ENCODE data around the gene EEFSEC. TPM values are rescaled to one million over a fixed set of nuclear protein-coding genes. Genes with fewer than 3 reads are reported as not detected.

Gene EEFSEC
- total RNA-seq, 1 donor from 2014 or later: 0.92 TPM

GRCh38 chr3:128429275-128429674, 276.0 kb downstream of the EEFSEC start:
- Histone ChIP-seq H4K20me1 (ENCODE audit: low read depth) (peaks cover 14% of the 10 kb centered on the region), H3K79me2 (ENCODE audit: low read depth) (no peaks in the 10 kb centered on the region), H3K4me1 (peaks cover 15% of the 10 kb centered on the region), H2AFZ (replicated peaks) (no peak overlapping the region), H3K9me3 (ENCODE audit: low read depth) (no peaks in the 10 kb centered on the region), H3K27ac (no peak overlapping the region), H3K36me3 (no peaks in the 10 kb centered on the region), H3K4me2 (no peak overlapping the region), H3K9ac (no peak overlapping the region), H3F3A (ENCODE audit: low read depth) (peaks cover 22% of the 10 kb centered on the region), H3K4me3 (no peak overlapping the region), H3K27me3 (peaks cover 100% of the 10 kb centered on the region)
- H3K4me1 Mint-ChIP-seq: peaks cover 41% of the 10 kb centered on the region
- no peaks in the 10 kb centered on the region for H3K9me3 Mint-ChIP-seq
- DNase-seq (ENCODE audit: low spot score): no peak
- no peak overlapping the region for H3K4me3 Mint-ChIP-seq
- TF ChIP-seq EZH2 (IDR thresholded peaks at IDR 0.05): no peak
- H3K27me3 Mint-ChIP-seq (ENCODE audit: insufficient read depth, low read depth): peaks cover 37% of the 10 kb centered on the region
- H3K36me3 Mint-ChIP-seq: no peaks in the 10 kb centered on the region
- H3K27ac Mint-ChIP-seq: no peak overlapping the region

GRCh38 chr3:128429751-128430150, 276.5 kb downstream of the EEFSEC start:
- Histone ChIP-seq H3K27me3 (peaks cover 100% of the 10 kb centered on the region), H3K9me3 (ENCODE audit: low read depth) (no peaks in the 10 kb centered on the region), H4K20me1 (ENCODE audit: low read depth) (peaks cover 14% of the 10 kb centered on the region), H3K4me2 (no peak overlapping the region), H2AFZ (replicated peaks) (no peak overlapping the region), H3F3A (ENCODE audit: low read depth) (peaks cover 22% of the 10 kb centered on the region), H3K4me1 (peaks cover 15% of the 10 kb centered on the region), H3K4me3 (no peak overlapping the region), H3K27ac (no peak overlapping the region), H3K36me3 (no peaks in the 10 kb centered on the region), H3K79me2 (ENCODE audit: low read depth) (no peaks in the 10 kb centered on the region), H3K9ac (no peak overlapping the region)
- H3K4me1 Mint-ChIP-seq: peaks cover 41% of the 10 kb centered on the region
- H3K27me3 Mint-ChIP-seq (ENCODE audit: insufficient read depth, low read depth): peaks cover 37% of the 10 kb centered on the region
- no peaks in the 10 kb centered on the region for H3K9me3 Mint-ChIP-seq
- no peak overlapping the region for H3K4me3 Mint-ChIP-seq
- H3K27ac Mint-ChIP-seq: no peak overlapping the region
- TF ChIP-seq EZH2phosphoT487 (IDR thresholded peaks at IDR 0.05) (no peak), EZH2 (IDR thresholded peaks at IDR 0.05) (no peak)
- TF ChIP-seq, protein P1, sequence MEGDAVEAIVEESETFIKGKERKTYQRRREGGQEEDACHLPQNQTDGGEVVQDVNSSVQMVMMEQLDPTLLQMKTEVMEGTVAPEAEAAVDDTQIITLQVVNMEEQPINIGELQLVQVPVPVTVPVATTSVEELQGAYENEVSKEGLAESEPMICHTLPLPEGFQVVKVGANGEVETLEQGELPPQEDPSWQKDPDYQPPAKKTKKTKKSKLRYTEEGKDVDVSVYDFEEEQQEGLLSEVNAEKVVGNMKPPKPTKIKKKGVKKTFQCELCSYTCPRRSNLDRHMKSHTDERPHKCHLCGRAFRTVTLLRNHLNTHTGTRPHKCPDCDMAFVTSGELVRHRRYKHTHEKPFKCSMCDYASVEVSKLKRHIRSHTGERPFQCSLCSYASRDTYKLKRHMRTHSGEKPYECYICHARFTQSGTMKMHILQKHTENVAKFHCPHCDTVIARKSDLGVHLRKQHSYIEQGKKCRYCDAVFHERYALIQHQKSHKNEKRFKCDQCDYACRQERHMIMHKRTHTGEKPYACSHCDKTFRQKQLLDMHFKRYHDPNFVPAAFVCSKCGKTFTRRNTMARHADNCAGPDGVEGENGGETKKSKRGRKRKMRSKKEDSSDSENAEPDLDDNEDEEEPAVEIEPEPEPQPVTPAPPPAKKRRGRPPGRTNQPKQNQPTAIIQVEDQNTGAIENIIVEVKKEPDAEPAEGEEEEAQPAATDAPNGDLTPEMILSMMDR (IDR thresholded peaks at IDR 0.05): no peak
- no peak for DNase-seq (ENCODE audit: low spot score)
- no peaks in the 10 kb centered on the region for H3K36me3 Mint-ChIP-seq

DNA sequence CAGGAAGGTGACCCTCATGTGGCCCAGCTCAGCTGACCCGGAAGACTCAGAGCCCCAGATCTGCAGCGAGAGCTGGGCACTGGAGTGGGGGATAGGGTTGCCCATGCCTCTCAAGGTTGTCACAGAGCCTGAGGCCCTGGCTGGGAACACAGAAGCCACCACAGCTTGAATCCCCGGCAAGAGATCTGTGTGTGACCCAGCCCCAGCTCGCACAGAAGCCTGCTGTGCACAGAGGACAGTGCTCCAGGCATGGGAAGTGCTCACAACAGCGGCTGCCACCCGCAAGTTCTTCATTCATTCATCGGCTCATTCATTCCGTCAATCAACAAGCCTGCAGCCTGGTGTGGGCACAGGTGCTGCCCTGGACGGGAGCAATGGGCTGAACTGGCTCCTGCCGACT, 277.0 kb downstream of the EEFSEC start:
- Histone ChIP-seq H3K4me3 (no peak overlapping the region), H3K36me3 (no peaks in the 10 kb centered on the region), H3K27ac (no peak overlapping the region), H3F3A (ENCODE audit: low read depth) (peaks cover 22% of the 10 kb centered on the region), H3K4me2 (no peak overlapping the region), H2AFZ (replicated peaks) (no peak overlapping the region), H3K9ac (no peak overlapping the region), H4K20me1 (ENCODE audit: low read depth) (peaks cover 14% of the 10 kb centered on the region), H3K27me3 (peaks cover 96% of the 10 kb centered on the region), H3K79me2 (ENCODE audit: low read depth) (no peaks in the 10 kb centered on the region), H3K9me3 (ENCODE audit: low read depth) (no peaks in the 10 kb centered on the region), H3K4me1 (peaks cover 20% of the 10 kb centered on the region)
- no peak for TF ChIP-seq EZH2phosphoT487 (IDR thresholded peaks at IDR 0.05)
- TF ChIP-seq, protein P1 (IDR thresholded peaks at IDR 0.05): no peak
- TF ChIP-seq EZH2 (IDR thresholded peaks at IDR 0.05): no peak
- Mint-ChIP-seq H3K4me3 (no peak overlapping the region), H3K4me1 (peaks cover 41% of the 10 kb centered on the region), H3K36me3 (no peaks in the 10 kb centered on the region), H3K27me3 (ENCODE audit: insufficient read depth, low read depth) (peaks cover 39% of the 10 kb centered on the region), H3K27ac (no peak overlapping the region), H3K9me3 (no peaks in the 10 kb centered on the region)
- DNase-seq (ENCODE audit: low spot score): no peak

- no peak overlapping the region for H2AFZ ChIP-seq (replicated peaks)
- peaks cover 22% of the 10 kb centered on the region for H3F3A ChIP-seq (ENCODE audit: low read depth)
- no peak overlapping the region for H3K9ac ChIP-seq
- peaks cover 95% of the 10 kb centered on the region for H3K27me3 ChIP-seq
- H4K20me1 ChIP-seq (ENCODE audit: low read depth): peaks cover 14% of the 10 kb centered on the region
- no peak overlapping the region for H3K4me2 ChIP-seq
- H3K4me3 ChIP-seq: no peak overlapping the region
- peaks cover 21% of the 10 kb centered on the region for H3K4me1 ChIP-seq
- no peaks in the 10 kb centered on the region for H3K36me3 ChIP-seq
- Mint-ChIP-seq H3K4me1 (peaks cover 41% of the 10 kb centered on the region), H3K36me3 (no peaks in the 10 kb centered on the region), H3K27ac (no peak overlapping the region), H3K9me3 (no peaks in the 10 kb centered on the region), H3K4me3 (no peak overlapping the region), H3K27me3 (ENCODE audit: insufficient read depth, low read depth) (peaks cover 39% of the 10 kb centered on the region)
- H3K9me3 ChIP-seq (ENCODE audit: low read depth): no peaks in the 10 kb centered on the region
- H3K27ac ChIP-seq: no peak overlapping the region
- no peaks in the 10 kb centered on the region for H3K79me2 ChIP-seq (ENCODE audit: low read depth)
- TF ChIP-seq, protein P1 (IDR thresholded peaks at IDR 0.05): no peak
- TF ChIP-seq EZH2phosphoT487 (IDR thresholded peaks at IDR 0.05): no peak
- no peak for TF ChIP-seq EZH2 (IDR thresholded peaks at IDR 0.05)
- DNase-seq (ENCODE audit: low spot score): no peak
These were observed 277.4 kb downstream of the EEFSEC start for GRCh38 chr3:128430731-128431130.
